Endothelial cell of umbilical vein (primary cell): ENCODE measurements around the gene MAST4. TPM values are rescaled to one million over a fixed set of nuclear protein-coding genes. Genes with fewer than 3 reads are reported as not detected.

ENCODE experiments used
- BruUV-seq: library from RNA; stranded (reverse); fragments of 400-500 nt; replicated peaks from 2 replicates; lab custom pipeline; 2021; lab: Mats Ljungman, UMichigan
- CTCF ChIA-PET: fragments of 300-600, 350-600 bp; sonication (Branson Sonifier 250); formaldehyde crosslinking; loops from one replicate; lab custom pipeline; 2021; ENCODE audit warnings: antibody characterized with exemption, inconsistent platforms; lab: Charles Lee
- POLR2A ChIA-PET: fragments of 300-600, 350-600 bp; sonication (Branson Sonifier 250); formaldehyde crosslinking; loops from one replicate; lab custom pipeline; 2021; ENCODE audit warnings: antibody characterized with exemption, inconsistent platforms; lab: Charles Lee
- DNase-seq: peaks from one replicate; pipeline ENCODE4 v3.0.0-alpha.2; 2011; ENCODE audit warnings: low read depth, low spot score
- FAIRE-seq: peaks from 2 replicates; lab custom pipeline; 2011; peaks lifted over from hg19 to GRCh38; lab: Jason Lieb, UNC
- H2AFZ ChIP-seq: 2 replicates; pipeline ENCODE4 v1.6.0; 2012; ENCODE audit warnings: low read depth, low read length, control low read depth, inconsistent platforms
- H3K27ac ChIP-seq: 2 replicates; pipeline ENCODE4 v1.5.1; 2011; ENCODE audit warnings: low read depth, mild to moderate bottlenecking, control low read depth, low read length, moderate library complexity; ENCODE audit not compliant: insufficient read depth
- H3K27me3 ChIP-seq, 2 experiments: 2 replicates each; pipeline versions ENCODE4 v1.6.0 to v1.6.1; 2011; ENCODE audit warnings: low read length in 2 of 2, mixed read lengths in 1 of 2; ENCODE audit not compliant: control insufficient read depth in 2 of 2, insufficient read depth in 2 of 2
- H3K36me3 ChIP-seq, 2 experiments: 2 replicates in 1 of 2; 3 replicates in 1 of 2; pipeline ENCODE4 v1.5.1; 2011; ENCODE audit warnings: low read length in 2 of 2, mild to moderate bottlenecking in 1 of 2, moderate library complexity in 1 of 2; ENCODE audit not compliant: control insufficient read depth in 2 of 2, insufficient read depth in 2 of 2; ENCODE audit errors: extremely low read depth in 1 of 2
- H3K4me1 ChIP-seq: 3 replicates; pipeline ENCODE4 v1.5.1; 2011; ENCODE audit warnings: mild to moderate bottlenecking, low read length; ENCODE audit not compliant: control insufficient read depth, insufficient read depth; ENCODE audit errors: extremely low read depth
- H3K4me2 ChIP-seq: 2 replicates; pipeline ENCODE4 v1.6.1; 2011; ENCODE audit warnings: low read length, control low read depth, mixed read lengths; ENCODE audit not compliant: insufficient read depth
- H3K4me3 ChIP-seq, 3 experiments: fragments of 200-600 bp in 1 of 3; sonication (generic), shearing (Covaris generic) in 1 of 3; replicated peaks in 1 of 3; 2 replicates each; pipeline ENCODE4 v1.5.1; 2011 to 2016; ENCODE audit warnings: control low read depth in 3 of 3, low read length in 3 of 3, mild to moderate bottlenecking in 2 of 3, inconsistent platforms in 1 of 3, low read depth in 1 of 3, moderate library complexity in 1 of 3; ENCODE audit not compliant: insufficient read depth in 1 of 3
- H3K79me2 ChIP-seq: 2 replicates; pipeline ENCODE4 v1.6.0; 2012; ENCODE audit warnings: low read length, inconsistent platforms; ENCODE audit not compliant: control insufficient read depth, insufficient read depth
- H3K9ac ChIP-seq: replicated peaks from 2 replicates; pipeline ENCODE3; 2011; ENCODE audit warnings: low read length, control low read depth; ENCODE audit not compliant: insufficient read depth; ENCODE audit errors: extremely low read depth
- H3K9me1 ChIP-seq: replicated peaks from 3 replicates; pipeline ENCODE4 v1.6.0; 2011; ENCODE audit warnings: mild to moderate bottlenecking, low read length; ENCODE audit not compliant: control insufficient read depth, insufficient read depth; ENCODE audit errors: extremely low read depth
- H3K9me3 ChIP-seq: replicated peaks from 2 replicates; pipeline ENCODE4 v1.5.1; 2012; ENCODE audit warnings: low read length, inconsistent platforms; ENCODE audit not compliant: control insufficient read depth, insufficient read depth
- H4K20me1 ChIP-seq: replicated peaks from 2 replicates; pipeline ENCODE3; 2011; ENCODE audit warnings: mild to moderate bottlenecking, low read length; ENCODE audit not compliant: control insufficient read depth, insufficient read depth; ENCODE audit errors: extremely low read depth
- EZH2 ChIP-seq: IDR thresholded peaks from 2 replicates; pipeline ENCODE4 v1.6.1; 2012; ENCODE audit warnings: borderline replicate concordance, low read depth, mild to moderate bottlenecking, moderate library complexity, low read length, inconsistent platforms; ENCODE audit not compliant: severe bottlenecking
- FOS ChIP-seq: IDR thresholded peaks from 2 replicates; pipeline ENCODE4 v1.6.1; 2011; ENCODE audit warnings: mild to moderate bottlenecking, low read length, moderate library complexity, borderline replicate concordance; ENCODE audit not compliant: insufficient read depth
- GATA2 ChIP-seq: IDR thresholded peaks from 2 replicates; pipeline ENCODE4 v1.7.0; 2011; ENCODE audit warnings: low read depth, mild to moderate bottlenecking, moderate library complexity, mixed read lengths, low read length; ENCODE audit not compliant: insufficient read length, insufficient read depth
- JUN ChIP-seq: IDR thresholded peaks from 2 replicates; pipeline ENCODE4 v1.6.1; 2011; ENCODE audit warnings: borderline replicate concordance, low read depth; ENCODE audit not compliant: insufficient read length, insufficient read depth
- MYC ChIP-seq: IDR thresholded peaks from one replicate; pipeline ENCODE4 v1.6.1; 2011; ENCODE audit warnings: mild to moderate bottlenecking, low read depth, low read length
- POLR2A ChIP-seq: IDR thresholded peaks from 2 replicates; pipeline ENCODE4 v1.6.1; 2012; ENCODE audit warnings: low read depth, mild to moderate bottlenecking, control low read depth, low read length
- POLR2AphosphoS5 ChIP-seq: IDR thresholded peaks from 2 replicates; pipeline ENCODE4 v1.6.1; 2012; ENCODE audit warnings: low read depth, mild to moderate bottlenecking, control low read depth, low read length, moderate library complexity; ENCODE audit not compliant: insufficient read depth
- dilution Hi-C: fragments of 300-500 bp; cut with MboI; formaldehyde crosslinking; loops from one replicate; pipeline ENCODE4 v1.15.0; 2019; ENCODE audit warnings: low sequenced_read_pairs; ENCODE audit not compliant: extremely low pct_ligation_motif_present
- intact Hi-C: fragments of 100-400 bp; cut with micrococcal nuclease; formaldehyde crosslinking; loops from one replicate; pipeline ENCODE4 v1.10.0; 2022
- polyA plus RNA-seq, 4 experiments: library from polyadenylated mRNA; depleted of rRNA in 3 of 4; stranded (reverse) in 3 of 4; unstranded in 1 of 4; fragments of >200 nt; gene quantifications; 2 replicates each; pipeline versions ENCODE4 v1.2.1 to v1.2.3, GENCODE V29; 2011 to 2012; ENCODE audit warnings: missing spikeins in 1 of 4
- total RNA-seq: library from RNA; stranded (reverse); gene quantifications from 2 replicates; pipeline ENCODE4 v1.2.3, GENCODE V29; 2021
- TF ChIP-seq, protein P1 (sequence below): IDR thresholded peaks from 2 replicates; pipeline ENCODE4 v1.6.1; 2011; ENCODE audit not compliant: insufficient read depth, insufficient read length
- TF ChIP-seq, protein P2 (sequence below), 2 donors: IDR thresholded peaks; 1 replicate in 1 of 2; 2 replicates in 1 of 2; pipeline ENCODE4 v1.5.1; 2011; ENCODE audit warnings: low read length in 2 of 2, mild to moderate bottlenecking in 2 of 2, moderate library complexity in 2 of 2, control low read depth in 1 of 2, inconsistent platforms in 1 of 2, low read depth in 1 of 2; ENCODE audit not compliant: insufficient read depth in 1 of 2; ENCODE audit errors: extremely low read depth in 1 of 2

MAST4 gene
- total and polyA plus RNA-seq, 2 donors (not counting 3 experiments of a cell fraction or from before 2014, with no cell fraction given), result 40.2 to 116 TPM

DNA sequence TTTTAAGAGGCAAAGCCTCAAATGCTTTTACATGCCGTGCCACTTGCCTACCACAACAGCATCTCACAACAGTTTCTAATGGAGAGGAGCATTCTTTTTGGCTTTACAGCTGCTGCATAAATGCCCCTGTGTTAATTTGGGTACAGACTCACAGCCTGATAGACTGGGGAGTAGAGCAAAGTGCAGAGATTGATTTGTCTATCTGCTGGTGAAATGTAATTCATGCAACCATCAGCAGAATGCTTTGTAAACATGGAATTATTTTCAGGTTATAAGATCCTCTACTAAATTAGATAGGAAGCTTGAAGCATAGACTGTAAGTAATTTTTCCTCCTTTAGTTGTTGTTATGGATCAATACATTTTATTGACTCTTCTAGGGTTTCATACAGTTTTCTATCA lies 430.1 kb downstream of the MAST4 start:
- ChIA-PET POLR2A (interaction anchor here (1.8 kb wide), 1 partner anchor 11 kb away, joined by 4 read pairs; no protein-coding TSS in a partner anchor), CTCF (no interaction called here)
- intact Hi-C loops (no loop called here), dilution Hi-C loops (no loop called here)
- DNase-seq, result no peak
- Histone ChIP-seq H3K36me3 (no peaks in the 10 kb centered on the region), H3K4me2 (no peak overlapping the region), H4K20me1 (peaks cover 9% of the 10 kb centered on the region), H3K27me3 (no peaks in the 10 kb centered on the region), H3K4me1 (peaks cover 28% of the 10 kb centered on the region), H2AFZ (no peak overlapping the region), H3K9ac (no peak overlapping the region), H3K79me2 (peaks cover 67% of the 10 kb centered on the region), H3K9me3 (no peaks in the 10 kb centered on the region), H3K9me1 (no peaks in the 10 kb centered on the region), H3K4me3 (no peak overlapping the region), H3K27ac (no peak overlapping the region)
- no peak for FAIRE-seq
- BruUV-seq, result no TSS peak
- TF ChIP-seq GATA2, result no peak
- TF ChIP-seq POLR2A, result no peak
- TF ChIP-seq, protein P1, sequence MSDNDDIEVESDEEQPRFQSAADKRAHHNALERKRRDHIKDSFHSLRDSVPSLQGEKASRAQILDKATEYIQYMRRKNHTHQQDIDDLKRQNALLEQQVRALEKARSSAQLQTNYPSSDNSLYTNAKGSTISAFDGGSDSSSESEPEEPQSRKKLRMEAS, result no peak
- no peak for TF ChIP-seq FOS
- TF ChIP-seq, protein P2, sequence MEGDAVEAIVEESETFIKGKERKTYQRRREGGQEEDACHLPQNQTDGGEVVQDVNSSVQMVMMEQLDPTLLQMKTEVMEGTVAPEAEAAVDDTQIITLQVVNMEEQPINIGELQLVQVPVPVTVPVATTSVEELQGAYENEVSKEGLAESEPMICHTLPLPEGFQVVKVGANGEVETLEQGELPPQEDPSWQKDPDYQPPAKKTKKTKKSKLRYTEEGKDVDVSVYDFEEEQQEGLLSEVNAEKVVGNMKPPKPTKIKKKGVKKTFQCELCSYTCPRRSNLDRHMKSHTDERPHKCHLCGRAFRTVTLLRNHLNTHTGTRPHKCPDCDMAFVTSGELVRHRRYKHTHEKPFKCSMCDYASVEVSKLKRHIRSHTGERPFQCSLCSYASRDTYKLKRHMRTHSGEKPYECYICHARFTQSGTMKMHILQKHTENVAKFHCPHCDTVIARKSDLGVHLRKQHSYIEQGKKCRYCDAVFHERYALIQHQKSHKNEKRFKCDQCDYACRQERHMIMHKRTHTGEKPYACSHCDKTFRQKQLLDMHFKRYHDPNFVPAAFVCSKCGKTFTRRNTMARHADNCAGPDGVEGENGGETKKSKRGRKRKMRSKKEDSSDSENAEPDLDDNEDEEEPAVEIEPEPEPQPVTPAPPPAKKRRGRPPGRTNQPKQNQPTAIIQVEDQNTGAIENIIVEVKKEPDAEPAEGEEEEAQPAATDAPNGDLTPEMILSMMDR (IDR thresholded peaks at IDR 0.05; ENCODE audit: extremely low read depth in 1 of 2, insufficient read depth in 1 of 2, low read depth in 1 of 2, low read length in 2 of 2), result no peak
- no peak for TF ChIP-seq JUN
- no peak for TF ChIP-seq EZH2
- TF ChIP-seq POLR2AphosphoS5, result no peak
- TF ChIP-seq MYC, result no peak
